Fibroblast of the conjunctiva (primary cell): Measurements from ENCODE around the gene NFE2.
"Not testable (repeated sequence)": the region's sequence is repeated elsewhere in the genome, so short reads cannot be mapped to it uniquely, and the experiment has no call there.

ENCODE experiments used
- DNase-seq: peaks from one replicate; pipeline ENCODE4 v3.0.0-alpha.2; 2010; ENCODE audit warnings: low read depth

Gene NFE2

GRCh38 chr12:54282949-54283593 lies 17.7 kb downstream of the NFE2 start:
- no peak for DNase-seq

- not testable (repeated sequence) for DNase-seq
These were observed 19.1 kb downstream of the NFE2 start for GRCh38 chr12:54281694-54282093.

- DNase-seq = not testable (repeated sequence)
These were observed 19.6 kb downstream of the NFE2 start for GRCh38 chr12:54281261-54281638.

- peak; percentile 100 for DNase-seq
These were observed 20.2 kb downstream of the NFE2 start, which contains the start of gene HNRNPA1 for GRCh38 chr12:54280468-54281260. TSS of gene HNRNPA1 (plus strand) at chr12:54280726. CDS start at chr12:54280808, 82 bp downstream.

- peak; percentile 100 for DNase-seq
These were observed 21.0 kb downstream of the NFE2 start, which contains the start of gene CBX5 for GRCh38 chr12:54279632-54280467. TSS of gene CBX5 (minus strand) at chr12:54280122. CDS start at chr12:54257650, 22,472 bp downstream.

- DNase-seq = no peak
These were observed 21.6 kb downstream of the NFE2 start for GRCh38 chr12:54279227-54279631.

GRCh38 chr12:54277823-54278276 lies 23.0 kb downstream of the NFE2 start:
- no peak for DNase-seq

DNA sequence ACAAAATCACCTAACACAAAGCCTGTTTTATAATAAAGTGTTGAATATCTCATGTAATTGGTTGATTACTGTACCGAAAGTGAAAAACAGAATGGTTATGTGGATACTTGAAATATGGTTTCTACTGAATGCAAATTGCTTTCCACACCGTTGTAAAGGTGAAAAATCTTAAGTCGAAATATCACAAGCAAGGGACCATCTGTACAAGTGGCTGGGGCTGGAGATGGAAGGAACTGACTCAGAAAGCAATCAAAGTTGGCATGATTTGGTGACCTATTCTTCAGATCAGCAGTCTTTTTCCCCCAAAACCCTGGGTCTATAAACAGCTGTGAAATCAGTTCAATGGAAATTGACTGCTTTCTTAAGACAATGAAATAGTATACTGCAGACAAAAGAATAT lies 24.4 kb downstream of the NFE2 start:
- DNase-seq = no peak

- DNase-seq = no peak
These were observed 26.8 kb downstream of the NFE2 start for GRCh38 chr12:54273981-54274380.

DNA sequence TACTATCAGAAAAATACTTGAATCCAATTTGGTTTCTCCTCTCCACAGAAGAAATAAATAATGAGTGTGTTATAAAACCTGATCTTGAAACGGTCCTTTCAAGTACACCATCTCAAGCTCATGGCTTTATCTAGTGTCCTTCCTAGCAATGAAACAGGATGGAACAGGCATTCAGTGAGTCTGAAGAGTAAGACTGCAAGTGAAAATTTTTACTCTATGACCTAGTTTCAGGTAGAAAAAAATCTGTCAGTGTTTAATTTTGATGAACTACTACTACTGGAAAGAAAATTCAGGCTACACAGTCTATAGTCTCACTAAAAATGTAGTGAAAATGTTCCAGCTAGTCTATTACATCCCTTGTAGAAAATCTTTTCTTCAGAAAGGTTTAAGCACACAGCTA lies 28.6 kb downstream of the NFE2 start:
- DNase-seq = no peak

DNA sequence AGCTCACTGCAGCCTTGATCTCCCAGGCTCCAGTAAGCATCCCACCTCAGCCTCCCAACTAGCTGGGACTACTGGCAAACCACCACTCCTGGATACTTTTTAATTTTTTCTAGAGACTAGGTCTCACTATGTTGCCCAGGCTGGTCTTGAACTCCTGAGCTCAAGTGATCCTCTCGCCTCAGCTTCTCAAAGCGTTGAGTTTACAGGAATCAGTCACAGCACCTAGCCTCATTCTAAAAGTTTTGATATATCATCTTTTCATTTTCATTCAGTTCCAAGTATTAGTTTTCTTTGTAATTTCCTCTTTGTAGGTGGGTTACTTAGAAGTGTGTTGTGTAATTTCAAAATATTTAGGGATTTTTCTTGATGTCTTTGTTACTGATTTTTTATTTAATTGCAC lies 30.5 kb downstream of the NFE2 start:
- no peak for DNase-seq

DNA sequence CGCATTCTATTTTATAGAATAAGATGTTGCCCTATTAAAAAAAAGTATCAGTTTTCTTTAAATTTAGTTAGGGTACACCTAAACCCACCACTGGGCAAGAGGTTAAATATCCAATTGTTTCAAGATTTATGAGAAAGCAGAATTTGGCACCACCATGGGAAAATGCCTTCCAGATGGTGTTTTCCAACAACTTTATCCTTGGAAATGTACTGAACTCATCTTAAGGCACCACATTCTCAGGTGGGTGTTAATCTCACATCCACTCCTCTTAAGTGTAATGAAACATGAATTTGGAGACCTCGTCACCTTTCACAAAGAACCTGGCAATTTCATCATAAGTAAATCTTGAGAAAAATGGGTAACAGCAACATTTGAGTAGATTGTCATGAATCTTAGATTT lies 34.0 kb downstream of the NFE2 start:
- DNase-seq = no peak

DNA sequence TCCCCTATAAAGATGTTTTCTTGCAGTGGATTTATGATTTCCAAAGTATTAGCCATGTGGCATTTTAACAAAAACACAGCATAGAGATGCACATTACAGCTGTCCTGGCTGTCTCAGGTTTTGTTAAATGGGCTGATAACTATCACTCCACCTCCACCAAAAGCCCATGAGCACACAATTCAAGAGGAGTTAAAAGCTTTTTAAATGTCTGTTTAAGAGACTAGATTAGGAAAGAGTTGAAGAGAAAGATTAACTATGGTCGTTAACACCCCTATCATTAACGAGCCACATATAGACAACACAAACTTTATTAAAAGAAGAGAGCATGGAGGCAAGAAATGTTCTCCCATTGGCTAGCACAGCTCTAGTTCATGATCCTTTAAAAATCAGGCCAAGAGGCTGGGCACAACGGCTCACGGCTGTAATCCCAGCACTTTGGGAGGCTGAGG lies 35.4 kb downstream of the NFE2 start:
- DNase-seq = no peak

- no peak for DNase-seq
These were observed 38.4 kb downstream of the NFE2 start for GRCh38 chr12:54262403-54262925.

- no peak for DNase-seq
These were observed 38.9 kb downstream of the NFE2 start for GRCh38 chr12:54261815-54262402.

DNA sequence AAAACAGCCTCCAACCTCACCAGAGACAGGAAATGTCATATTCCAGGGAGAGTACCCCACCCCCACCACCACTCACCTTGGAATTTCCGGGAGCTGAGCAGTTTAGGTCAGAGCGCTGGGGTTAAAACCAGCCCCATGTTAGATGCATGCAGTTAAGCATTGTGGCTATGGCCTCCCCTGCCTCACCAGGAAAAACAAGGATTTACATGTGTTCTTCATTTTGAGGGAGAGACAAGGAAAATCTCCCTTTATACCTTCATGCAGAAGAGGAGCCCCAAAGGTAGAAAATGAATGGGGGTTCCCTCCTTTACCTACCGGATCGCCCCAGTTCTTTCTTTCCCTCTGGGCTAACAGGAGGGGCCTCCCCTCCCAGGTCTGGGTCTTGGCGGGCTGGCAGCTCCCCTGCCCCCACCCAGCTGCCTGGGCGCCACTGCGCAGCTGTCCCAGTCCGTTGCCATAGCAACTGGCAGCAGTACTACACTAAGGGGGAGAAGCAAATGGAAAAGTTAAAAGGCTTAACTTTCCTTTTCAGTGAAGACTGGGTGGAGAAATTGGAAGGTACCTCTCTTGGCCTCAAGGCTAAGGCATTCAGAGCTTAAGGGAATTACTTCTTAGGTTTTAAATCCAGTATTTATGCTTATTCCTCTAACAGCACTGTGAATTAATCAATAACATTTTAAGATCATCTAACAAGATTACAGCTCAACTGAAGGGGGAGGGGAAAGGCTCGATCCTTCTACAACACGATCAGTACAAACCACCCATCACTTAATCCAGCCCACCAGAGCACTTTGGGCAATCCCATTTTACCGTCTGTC lies 41.4 kb downstream of the NFE2 start:
- DNase-seq = peak; percentile 92

- DNase-seq = no peak
These were observed 42.6 kb downstream of the NFE2 start for GRCh38 chr12:54258201-54258681.

- no peak for DNase-seq
These were observed 43.5 kb downstream of the NFE2 start for GRCh38 chr12:54257332-54257731.

DNA sequence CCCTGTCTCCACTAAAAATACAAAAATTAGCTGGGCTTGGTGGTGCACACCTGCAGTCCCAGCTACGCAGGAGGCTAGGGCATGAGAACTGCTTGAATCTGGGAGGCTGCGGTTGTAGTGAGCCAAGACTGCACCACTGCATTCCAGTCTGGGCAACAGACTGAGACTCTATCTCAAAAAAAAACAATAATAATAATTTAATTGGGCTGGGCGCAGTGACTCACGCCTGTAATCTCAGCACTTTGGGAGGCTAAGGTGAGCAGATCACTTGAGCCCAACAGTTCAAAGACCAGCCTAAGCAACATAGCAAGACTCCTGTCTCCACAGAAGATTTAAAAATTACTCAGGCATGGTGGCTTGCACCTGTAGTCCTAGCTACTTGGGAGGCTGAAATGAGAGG lies 47.6 kb downstream of the NFE2 start:
- DNase-seq = no peak

GRCh38 chr12:54251667-54252284 lies 49.0 kb downstream of the NFE2 start:
- peak; percentile 26 for DNase-seq
